ENCODE measurements around the gene CPT2. TPM values are rescaled to one million over a fixed set of nuclear protein-coding genes. Genes with fewer than 3 reads are reported as not detected.

Gene CPT2
- total RNA-seq, 4 donors from 2014 or later, result 23.1 to 134 (median 55.0) TPM

GRCh38 chr1:53260631-53261247 lies 64.1 kb downstream of the CPT2 start:
- no peak overlapping the region for H3K4me3 ChIP-seq
- TF ChIP-seq CTCF (IDR thresholded peaks at IDR 0.05) (no peak), POLR2A (IDR thresholded peaks at IDR 0.05) (no peak)
- H3K36me3 ChIP-seq, result no peaks in the 10 kb centered on the region
- no peaks in the 10 kb centered on the region for H3K9me3 ChIP-seq
- H3K27ac ChIP-seq, result no peak overlapping the region
- DNase-seq, result no peak
- no peaks in the 10 kb centered on the region for H3K27me3 ChIP-seq
- no peaks in the 10 kb centered on the region for H3K4me1 ChIP-seq

GRCh38 chr1:53262000-53262399 lies 65.4 kb downstream of the CPT2 start:
- Histone ChIP-seq H3K36me3 (no peaks in the 10 kb centered on the region), H3K4me3 (no peak overlapping the region), H3K4me1 (no peaks in the 10 kb centered on the region), H3K27me3 (no peaks in the 10 kb centered on the region), H3K27ac (no peak overlapping the region), H3K9me3 (no peaks in the 10 kb centered on the region)
- TF ChIP-seq POLR2A (IDR thresholded peaks at IDR 0.05), result no peak
- no peak for DNase-seq

Other genes with a start within 250 kb of the CPT2 start
- 10 to 100 TPM in 3 of 4 donors, 1 to 10 TPM in 1; 7.0 to 32.2 (median 17.0) TPM for gene PODN, start 134.6 kb upstream of the CPT2 start, total RNA-seq
- gene SLC1A7, start 54.2 kb upstream of the CPT2 start, total RNA-seq, result 10 to 100 TPM in 1 of 4 donors, 1 to 10 TPM in 2, not detected in 1; 4.7 to 12.8 (median 9.4) TPM
- gene CZIB, start 23.8 kb downstream of the CPT2 start, total RNA-seq, result 10 to 100 TPM; 12.1 to 45.3 (median 25.3) TPM
- gene MAGOH, start 41.7 kb downstream of the CPT2 start, total RNA-seq, result 10 to 100 TPM; 16.2 to 50.3 (median 20.2) TPM
- 10 to 100 TPM in 1 of 4 donors, 1 to 10 TPM in 3; 4.5 to 33.8 (median 5.0) TPM for gene LRP8, start 131.2 kb downstream of the CPT2 start, total RNA-seq

All from Peyer's patch (tissue), 4 donors.